GM21786 (cell line): ENCODE data around the gene HID1.
A peak's percentile ranks its signal among the peaks of the same experiment; 100 is the strongest.
"Not testable (repeated sequence)": the region's sequence is repeated elsewhere in the genome, so short reads cannot be mapped to it uniquely, and the experiment has no call there.

Experiments used
- ATAC-seq: cut with Tn5 transposase; IDR thresholded peaks from one replicate; pipeline ENCODE4 v1.9.1; 2021; ENCODE audit not compliant: unreplicated experiment

HID1 gene

GRCh38 chr17:74972107-74972972 lies at the start of gene HID1:
Gene HID1, minus strand, starts transcription at chr17:74972759. Its CDS starts 103 bp downstream, at chr17:74972656.
- ATAC-seq, result no peak

- ATAC-seq, result no peak
Observed at GRCh38 chr17:75020331-75021110, 48.0 kb upstream of the HID1 start.

DNA sequence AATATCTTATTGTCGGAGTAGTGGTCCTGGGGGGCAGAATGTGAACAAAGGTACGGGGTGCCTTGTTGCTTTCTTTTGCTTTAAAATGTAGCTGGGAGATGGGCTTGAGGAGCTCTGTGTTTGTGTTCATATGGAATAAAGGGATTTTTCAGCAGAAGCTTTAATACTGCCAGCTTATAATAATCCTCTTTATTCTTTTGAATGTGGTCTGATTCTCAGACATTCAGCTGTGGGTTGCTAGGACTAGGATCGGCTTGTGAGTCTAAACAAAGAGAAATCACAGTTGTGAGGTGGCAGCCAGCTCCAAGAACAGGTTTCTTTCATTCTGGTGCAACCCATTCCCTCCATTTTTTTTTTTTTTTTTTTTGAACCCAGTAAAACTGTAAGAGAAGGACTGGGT lies 47.2 kb upstream of the HID1 start:
- ATAC-seq, result no peak

DNA sequence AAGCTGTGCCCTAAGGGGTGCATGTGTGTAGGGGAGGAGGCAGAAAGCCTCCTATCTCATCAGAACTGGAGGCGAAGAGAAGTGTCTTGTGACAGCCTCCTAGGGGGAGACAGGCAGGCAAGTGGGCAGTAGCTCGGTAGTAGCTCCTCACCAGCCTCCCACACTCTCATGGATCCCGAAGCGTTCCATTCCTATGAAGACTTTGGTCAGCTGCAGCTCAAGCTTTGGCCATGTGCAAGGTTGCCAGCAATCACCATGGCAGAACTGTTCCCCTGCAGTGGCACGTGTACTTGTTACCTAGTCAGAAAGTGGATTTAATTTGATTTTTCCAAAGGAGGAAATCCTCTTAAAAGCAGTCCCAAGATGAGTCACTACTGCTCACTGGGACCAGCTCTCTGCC lies 46.6 kb upstream of the HID1 start:
- no peak for ATAC-seq

GRCh38 chr17:75013092-75013559 lies 40.6 kb upstream of the HID1 start:
- ATAC-seq, result no peak

DNA sequence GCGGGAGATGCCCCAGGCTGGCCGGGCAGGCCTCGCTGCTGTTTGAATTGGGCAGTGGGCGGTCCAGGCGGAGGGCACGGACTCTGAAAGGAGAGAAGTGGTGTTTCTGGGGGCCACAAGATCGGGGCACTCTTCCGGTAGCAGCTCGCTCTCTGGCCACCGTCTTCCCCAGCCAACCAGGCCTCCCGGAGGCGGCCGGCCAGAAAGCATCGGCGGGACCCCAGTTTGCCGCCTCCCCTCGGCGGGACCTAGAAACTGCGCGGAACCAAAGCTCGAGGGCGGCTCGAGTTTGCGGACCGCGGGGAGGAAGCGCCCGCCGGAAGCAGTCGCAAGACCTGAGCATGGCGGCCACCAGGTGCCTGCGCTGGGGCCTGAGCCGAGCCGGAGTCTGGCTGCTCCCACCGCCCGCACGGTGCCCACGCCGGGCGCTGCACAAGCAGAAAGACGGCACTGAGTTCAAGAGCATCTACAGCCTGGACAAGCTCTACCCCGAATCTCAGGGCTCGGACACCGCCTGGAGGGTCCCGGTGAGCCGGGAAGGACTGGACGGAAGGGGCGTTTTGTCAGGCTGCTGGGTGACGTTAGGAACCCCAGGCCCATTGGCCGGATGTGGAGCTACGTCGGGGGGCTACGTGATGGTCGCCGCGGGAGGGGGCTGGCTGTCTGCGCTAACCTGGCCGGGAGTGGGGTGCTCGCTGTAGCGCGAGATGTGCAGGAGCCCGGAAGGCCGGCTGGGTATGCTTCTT lies 40.0 kb upstream of the HID1 start, which contains the start of gene MRPL58:
Gene MRPL58 (plus strand): TSS at position 325 of the 746 bp plus-strand sequence. CDS start 17 bp downstream, at position 342.
- ATAC-seq, result peak; percentile 75

GRCh38 chr17:75012096-75012345 lies 39.5 kb upstream of the HID1 start:
- ATAC-seq, result no peak

GRCh38 chr17:75011401-75012095 lies 39.0 kb upstream of the HID1 start:
- no peak for ATAC-seq

- no peak for ATAC-seq
Observed at GRCh38 chr17:75010683-75011400, 38.3 kb upstream of the HID1 start.

GRCh38 chr17:75009139-75009724 lies 36.7 kb upstream of the HID1 start:
- no peak for ATAC-seq

- ATAC-seq, result no peak
Observed at GRCh38 chr17:75008373-75008772, 35.8 kb upstream of the HID1 start.

DNA sequence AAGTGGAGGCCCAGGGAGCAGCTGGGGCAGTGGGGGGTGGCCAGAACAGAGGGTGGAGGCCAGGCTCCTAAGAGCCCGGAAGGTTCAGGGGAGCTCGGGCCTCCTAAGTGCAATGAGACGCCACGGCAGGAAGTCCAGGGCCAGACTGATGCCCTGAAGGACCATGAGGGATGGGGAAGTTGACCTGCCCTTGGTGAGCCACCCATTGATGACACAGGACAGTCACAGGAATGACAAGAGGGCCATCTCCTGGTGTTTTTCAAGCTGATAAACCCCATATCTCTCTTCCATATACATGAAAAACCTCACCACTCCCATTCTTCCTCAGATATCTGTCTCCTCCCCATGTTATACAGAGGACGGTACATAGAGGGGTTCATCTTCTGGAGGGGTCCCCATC lies 34.1 kb upstream of the HID1 start:
- ATAC-seq, result no peak

DNA sequence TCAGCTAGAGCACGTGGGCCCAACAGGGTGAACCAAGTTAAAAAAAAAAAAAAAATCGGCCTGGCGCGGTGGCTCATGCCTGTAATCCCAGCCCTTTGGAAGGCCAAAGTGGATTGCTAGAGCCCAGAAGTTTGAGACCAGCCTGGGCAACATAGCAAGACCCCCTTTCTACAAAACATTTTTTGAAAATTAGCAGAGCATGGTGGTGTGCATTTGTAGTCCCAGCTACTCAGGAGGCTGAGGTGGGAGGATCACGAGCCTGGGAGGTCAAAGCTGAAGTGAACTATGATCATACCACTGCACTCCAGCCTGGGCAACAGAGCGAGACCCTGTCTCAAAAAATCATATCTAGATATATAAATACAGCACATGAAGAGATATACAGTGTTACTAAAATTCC lies 33.5 kb upstream of the HID1 start:
- ATAC-seq, result not testable (repeated sequence)

GRCh38 chr17:75005291-75005690 lies 32.7 kb upstream of the HID1 start:
- ATAC-seq, result no peak

GRCh38 chr17:75004371-75004770 lies 31.8 kb upstream of the HID1 start:
- no peak for ATAC-seq

GRCh38 chr17:75003957-75004355 lies 31.4 kb upstream of the HID1 start:
- ATAC-seq, result no peak

DNA sequence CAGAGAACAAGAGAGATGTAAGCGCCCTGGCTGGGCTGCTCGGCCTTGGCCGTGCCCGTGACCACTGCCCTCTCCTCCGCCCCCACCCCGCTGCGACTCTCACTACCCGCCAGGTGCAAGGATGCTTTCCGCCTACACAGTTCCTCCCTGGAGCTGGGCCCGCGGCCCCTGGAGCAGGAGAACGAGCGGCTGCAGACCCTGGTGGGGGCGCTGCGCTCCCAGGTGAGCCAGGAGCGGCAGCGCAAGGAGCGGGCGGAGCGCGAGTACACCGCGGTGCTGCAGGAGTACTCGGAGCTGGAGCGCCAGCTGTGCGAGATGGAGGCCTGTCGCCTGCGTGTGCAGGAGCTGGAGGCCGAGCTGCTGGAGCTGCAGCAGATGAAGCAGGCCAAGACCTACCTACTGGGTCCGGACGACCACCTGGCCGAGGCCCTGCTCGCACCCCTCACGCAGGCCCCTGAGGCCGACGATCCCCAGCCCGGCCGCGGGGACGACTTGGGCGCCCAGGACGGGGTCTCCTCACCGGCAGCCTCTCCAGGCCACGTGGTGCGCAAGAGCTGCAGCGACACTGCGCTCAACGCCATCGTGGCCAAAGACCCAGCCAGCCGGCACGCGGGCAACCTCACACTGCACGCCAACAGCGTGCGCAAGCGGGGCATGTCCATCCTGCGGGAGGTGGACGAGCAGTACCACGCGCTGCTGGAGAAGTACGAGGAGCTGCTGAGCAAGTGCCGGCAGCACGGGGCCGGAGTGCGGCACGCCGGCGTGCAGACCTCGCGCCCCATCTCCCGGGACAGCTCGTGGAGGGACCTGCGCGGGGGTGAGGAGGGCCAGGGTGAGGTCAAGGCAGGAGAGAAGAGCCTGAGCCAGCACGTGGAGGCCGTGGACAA lies 30.8 kb upstream of the HID1 start:
- ATAC-seq, result no peak

GRCh38 chr17:75001915-75002843 lies 29.6 kb upstream of the HID1 start:
- no peak for ATAC-seq
